NCI-H2196 (cell line): ENCODE data around the gene TLR9.

ENCODE experiments used
- DNase-seq: peaks from one replicate; lab custom pipeline; 2025; ENCODE audit not compliant: unreplicated experiment; lab: John Stamatoyannopoulos, UW

Gene TLR9

DNA sequence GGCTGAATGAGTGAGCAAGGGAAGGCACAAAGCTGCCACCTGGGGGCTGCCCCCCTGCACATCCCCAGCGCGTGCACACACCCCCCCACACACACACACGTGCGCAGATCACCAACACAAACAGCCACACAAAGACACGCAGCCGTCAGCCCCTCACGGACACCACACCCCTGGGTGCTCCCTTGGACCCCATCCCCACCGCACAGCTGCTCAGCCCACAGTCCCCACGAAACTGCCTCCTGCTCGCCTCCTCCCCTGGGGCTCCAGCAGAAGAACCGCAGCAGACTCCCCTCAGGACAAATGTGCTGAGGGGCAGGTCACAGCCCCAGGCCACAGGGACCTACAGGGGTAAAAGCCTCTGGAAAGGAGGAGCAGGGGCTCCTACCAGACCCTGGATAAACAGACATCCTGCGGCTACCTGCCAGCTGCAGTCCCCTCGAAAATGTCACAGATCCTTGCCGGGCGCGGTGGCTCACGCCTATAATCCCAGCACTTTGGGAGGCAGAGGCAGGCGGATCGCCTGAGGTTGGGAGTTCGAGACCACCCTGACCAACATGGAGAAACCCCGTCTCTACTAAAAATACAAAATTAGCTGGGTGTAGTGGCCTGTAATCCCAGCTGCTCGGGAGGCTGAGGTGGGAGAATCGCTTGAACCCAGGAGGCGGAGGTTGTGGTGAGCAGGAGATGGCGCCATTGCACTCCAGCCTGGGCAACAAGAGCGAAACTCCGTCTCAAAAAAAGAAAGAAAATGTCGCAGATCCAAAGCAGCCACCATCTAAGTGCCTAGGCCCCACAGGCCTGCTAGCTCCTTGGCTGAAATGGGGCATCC lies 7.0 kb upstream of the TLR9 start:
- no peak for DNase-seq

DNA sequence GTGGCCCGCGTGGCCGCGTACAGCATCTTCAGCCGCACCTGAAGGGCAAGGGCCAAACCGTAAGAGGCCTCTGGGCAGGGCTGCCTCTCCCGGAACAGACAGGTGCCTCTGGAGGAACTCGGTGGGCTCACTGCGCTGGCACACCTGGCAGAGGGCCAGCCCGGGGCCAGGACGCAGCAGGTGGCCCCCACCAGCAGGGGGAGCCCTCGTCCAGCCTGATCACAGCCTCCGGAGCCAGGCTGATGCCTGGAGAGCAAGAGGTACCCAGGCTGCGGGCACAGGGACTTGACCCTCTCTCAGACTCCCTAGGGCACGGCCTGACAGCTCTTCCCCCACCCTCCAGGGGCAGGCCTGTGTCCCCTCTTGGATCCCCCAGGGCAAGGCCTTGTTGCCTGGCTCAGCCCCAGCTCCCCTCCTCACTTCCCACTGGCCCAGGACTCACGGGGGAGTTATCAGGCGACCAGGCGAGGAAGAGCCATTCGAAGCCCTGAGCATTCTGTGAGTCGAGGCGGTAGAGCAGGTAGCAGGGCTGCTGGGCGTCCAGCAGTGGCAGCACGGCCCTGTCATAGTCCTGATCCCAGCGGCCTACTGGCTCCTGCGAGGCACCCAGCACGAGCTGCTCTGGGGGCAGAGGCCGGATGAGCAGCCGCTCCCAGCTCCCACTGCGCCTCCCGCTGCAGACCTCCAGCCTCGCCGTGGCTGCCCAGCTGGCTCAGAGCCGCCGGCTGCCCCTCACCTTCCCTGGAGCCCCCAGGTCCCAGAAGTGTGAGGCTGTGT lies 6.2 kb upstream of the TLR9 start:
- DNase-seq, result peak; percentile 60

DNA sequence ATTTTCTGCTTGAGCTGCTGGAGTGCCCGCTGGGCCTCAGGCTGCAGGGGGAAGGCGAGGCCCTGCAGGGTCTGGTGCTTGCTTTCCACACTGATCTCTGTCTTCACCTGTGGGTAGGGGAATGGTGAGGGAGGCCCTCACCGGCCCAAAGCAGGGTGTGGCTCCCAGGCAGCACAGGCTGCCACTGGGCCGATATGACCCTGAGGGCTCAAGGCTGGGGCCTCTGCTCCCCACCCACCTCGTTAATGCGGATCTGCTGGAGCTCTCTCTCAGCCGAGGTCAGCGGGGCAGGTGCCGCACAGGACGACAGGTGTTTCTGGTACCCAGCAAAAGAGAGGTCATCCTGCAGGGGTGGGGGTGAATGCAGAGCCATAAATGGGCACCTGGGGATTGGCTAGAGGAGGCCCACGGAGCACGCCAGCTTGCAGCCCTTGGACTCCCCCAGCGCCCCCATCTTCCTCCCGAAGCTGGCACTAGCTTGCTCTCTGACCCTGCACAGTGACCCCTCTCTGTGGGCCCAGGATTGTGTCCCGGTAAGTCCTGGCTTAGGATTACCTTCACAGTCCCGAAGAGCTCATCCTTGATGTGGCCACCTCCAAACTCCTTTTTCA lies 5.5 kb upstream of the TLR9 start:
- DNase-seq, result no peak

DNA sequence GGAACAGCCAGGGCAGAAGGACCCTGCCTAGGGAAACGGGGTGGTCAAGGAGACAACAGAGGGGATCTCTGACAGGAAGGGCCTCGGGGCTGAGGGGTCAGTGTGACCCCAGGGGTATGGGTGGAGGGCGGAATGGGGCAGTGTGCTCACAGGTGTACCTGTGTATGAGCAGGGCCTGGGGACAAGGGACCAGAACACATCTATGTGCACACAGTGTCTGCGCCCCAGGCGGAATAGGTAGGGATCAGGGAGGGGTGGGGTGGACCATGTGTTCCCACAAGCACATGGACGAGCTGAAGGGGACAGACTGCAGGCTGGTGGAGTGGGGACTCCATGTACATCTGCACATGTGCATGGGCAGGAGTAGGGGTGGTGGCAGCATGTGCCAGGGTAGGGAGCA lies 5.0 kb upstream of the TLR9 start:
- DNase-seq, result no peak

DNA sequence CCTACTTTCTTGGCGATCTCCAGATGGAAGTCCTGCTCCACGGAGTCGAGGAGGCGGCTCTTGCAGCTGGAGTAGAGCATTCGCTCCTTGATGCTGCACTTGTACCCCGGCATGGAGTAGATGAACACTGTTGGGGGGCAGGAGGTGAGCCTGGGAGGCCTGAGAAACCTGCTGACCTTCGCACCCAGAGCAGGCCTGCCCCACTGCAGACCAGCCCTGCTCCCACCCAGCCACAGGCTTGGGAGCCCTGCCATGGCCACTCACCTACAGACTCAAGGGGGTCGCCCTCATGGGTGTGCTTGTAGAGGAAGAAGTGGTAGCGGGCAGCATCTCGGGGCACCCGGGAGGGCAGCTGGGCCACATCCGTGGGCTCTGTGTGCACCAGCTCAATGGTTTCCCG lies 4.2 kb upstream of the TLR9 start:
- no peak for DNase-seq

DNA sequence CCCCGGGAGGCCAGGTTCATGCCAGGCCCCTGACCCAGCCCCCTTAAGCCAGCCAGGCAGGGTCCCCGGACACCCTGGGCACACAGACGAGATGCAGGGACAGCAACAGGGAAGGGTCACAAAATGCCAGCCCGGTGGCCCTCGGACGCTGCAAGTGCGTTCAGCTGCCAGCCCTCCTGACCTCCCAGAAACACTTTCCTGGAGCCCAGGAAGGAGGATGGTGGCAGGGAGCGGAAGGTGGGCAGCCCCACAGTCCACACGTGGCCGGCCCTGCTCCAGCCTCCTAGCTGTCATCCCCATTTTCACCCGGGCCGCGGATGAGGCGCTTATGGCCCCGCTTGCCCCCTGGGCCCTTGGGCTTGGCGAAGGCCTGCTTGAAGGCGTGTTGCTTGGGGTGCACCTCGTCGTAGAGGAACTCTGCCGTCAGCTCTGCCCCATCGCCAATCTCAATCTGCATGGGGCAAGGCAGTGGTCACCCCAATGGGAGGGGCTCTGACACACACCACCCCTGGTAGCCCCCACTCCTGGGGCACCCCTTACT lies 3.4 kb upstream of the TLR9 start:
- DNase-seq, result no peak

DNA sequence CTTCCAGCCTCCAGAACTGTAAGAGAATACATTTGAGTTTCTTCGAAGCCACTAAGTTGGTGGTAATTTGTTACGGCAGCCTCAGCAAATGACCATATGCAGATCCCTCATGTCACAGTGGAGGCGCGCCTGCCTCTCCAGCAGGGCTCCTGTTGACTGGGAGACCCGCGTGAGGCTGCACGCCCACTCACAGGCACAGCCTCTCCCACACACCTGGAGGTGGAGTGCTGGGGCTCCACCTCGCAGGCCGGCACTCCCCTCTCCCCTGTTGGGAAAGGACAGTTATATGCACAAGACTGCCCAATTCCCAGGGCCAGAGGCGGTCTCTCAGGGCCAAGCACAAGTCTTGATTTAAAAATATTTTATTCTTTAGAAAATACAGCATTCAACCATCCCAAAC lies 2.8 kb upstream of the TLR9 start:
- no peak for DNase-seq

DNA sequence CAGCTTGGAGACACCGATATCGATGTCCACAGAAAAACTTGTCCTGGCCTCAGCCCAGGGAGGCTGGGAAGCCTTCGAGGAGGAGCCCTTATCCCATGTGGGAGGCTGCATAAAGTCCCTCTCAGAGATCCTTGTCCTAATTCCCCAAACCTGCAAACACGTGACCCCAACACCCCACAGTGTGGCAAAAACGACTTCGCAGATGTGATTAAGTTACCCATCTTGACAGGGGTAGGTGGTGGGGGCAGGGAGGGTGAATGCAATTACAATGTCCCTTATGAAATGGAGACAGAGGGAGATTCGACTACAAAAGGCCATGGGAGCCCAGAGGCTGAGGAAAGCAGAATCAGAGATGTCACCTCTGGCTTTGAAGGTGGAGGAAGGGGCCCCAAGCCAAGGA lies 2.3 kb upstream of the TLR9 start:
- no peak for DNase-seq

DNA sequence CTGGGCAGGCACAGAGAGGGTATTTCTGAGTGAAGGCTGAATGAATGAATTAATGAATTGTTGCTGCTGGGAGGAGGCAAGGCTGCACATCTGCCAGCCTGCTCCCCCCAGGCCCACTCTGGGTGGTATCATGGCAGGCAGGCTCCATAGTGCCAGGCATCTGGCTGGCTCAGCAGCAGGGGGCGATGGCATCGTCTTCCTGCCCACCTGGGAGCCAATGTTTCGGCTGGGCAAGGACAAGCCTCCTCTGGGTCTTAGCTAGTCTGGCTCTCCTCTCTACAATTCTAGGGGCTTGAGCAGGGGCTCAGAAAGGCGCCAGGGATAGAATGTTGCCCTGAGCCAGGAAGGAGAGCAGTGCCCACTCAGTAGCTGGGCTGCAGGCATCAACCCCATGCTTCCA lies 1.7 kb upstream of the TLR9 start:
- no peak for DNase-seq

DNA sequence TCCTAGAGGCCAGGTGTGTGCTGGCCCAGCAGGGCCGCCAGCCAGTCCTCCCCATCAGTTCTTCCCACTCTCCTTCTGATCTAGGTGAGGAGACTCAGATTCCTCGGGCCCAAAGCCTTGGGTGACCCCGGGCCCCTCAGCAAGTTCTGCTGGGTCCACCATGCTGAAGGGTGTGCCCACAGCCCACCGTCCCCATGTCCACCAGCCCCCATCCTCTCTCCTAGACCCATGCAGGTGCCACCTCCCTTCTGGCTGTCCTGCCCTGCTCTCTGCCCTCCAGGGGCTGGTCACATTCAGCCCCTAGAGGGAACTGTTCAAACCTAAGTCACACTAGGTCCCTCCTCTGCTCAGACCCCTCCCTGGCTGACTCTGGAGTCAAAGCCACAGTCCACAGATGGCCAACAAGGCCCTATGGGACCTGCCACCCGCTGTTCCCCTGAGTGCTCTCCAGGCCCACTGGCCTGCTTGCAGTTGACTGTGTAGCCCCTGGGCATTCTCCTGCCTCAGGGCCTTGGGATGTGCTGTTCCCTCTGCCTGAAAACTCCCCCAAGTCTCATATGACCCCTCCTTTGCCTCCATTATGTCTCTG lies 878 bp upstream of the TLR9 start:
- DNase-seq, result no peak

DNA sequence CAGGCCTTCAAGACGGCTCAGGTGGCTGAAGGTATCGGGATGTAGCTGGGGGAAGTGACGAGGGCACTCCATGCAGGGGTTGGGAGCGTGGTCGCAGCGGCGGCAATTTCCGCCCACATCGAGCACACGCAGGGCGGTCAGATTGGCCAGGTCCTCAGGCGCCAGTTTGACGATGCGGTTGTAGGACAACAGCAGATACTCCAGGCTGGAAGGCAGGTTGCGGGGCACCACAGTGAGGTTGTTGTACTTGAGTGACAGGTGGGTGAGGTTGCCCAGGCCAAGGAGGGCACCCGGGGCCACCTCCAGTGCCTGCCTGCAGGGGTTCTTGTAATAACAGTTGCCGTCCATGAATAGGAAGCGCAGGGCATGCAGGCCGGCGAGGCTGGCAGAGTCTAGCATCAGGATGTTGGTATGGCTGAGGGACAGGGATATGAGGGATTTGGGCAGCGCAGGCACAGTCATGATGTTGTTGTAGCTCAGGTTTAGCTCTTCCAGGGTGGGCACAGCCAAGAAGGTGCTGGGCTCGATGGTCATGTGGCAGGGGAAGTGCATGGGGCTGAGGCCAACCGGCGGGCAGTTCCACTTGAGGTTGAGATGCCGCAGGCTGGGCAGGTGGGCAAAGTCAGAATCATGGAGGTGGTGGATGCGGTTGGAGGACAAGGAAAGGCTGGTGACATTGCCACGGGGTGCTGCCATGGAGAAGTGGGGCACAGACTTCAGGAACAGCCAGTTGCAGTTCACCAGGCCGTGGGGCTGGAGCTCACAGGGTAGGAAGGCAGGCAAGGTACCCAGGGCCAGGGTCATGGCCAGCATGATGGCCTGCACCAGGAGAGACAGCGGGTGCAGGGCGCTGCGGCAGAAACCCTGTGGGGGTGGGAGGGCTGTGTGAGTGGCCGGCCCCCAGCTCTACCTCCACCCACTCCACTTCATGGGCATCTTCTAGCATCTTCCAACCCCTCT lies 1.7 kb downstream of the TLR9 start:
- DNase-seq, result no peak

DNA sequence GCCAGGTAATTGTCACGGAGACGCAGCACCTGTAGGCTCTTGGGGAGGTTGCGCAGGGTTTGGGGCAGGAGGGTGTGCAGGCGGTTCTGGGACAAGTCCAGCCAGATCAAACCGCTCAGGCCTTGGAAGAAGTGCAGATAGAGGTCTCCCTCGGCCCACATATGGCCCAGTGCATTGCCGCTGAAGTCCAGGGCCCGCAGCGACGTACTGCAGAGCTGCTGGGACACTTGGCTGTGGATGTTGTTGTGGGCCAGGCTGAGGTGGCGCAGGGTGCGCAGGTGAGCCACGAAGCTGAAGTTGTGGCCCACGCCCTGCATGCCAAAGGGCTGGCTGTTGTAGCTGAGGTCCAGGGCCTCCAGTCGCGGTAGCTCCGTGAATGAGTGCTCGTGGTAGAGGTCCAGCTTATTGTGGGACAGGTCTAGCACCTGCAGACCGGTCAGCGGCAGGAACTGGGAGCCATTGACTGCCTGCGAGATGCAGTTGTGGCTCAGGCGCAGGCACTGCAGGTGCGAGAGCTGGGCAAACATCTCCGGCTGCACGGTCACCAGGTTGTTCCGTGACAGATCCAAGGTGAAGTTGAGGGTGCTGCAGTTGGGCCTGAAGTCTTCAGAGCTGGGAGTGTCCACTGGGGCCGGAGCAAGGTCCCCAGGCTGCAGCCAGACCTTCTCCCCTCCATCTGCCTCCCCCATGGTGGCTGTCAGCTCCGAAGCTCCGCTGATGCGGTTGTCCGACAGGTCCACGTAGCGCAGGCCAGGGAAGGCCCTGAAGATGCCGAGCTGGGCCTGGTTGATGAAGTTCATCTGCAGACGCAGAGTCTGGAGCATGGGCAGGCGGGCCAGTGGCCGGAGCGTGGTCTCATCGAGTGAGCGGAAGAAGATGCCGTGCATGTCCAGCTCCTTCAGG lies 2.9 kb downstream of the TLR9 start:
- no peak for DNase-seq

DNA sequence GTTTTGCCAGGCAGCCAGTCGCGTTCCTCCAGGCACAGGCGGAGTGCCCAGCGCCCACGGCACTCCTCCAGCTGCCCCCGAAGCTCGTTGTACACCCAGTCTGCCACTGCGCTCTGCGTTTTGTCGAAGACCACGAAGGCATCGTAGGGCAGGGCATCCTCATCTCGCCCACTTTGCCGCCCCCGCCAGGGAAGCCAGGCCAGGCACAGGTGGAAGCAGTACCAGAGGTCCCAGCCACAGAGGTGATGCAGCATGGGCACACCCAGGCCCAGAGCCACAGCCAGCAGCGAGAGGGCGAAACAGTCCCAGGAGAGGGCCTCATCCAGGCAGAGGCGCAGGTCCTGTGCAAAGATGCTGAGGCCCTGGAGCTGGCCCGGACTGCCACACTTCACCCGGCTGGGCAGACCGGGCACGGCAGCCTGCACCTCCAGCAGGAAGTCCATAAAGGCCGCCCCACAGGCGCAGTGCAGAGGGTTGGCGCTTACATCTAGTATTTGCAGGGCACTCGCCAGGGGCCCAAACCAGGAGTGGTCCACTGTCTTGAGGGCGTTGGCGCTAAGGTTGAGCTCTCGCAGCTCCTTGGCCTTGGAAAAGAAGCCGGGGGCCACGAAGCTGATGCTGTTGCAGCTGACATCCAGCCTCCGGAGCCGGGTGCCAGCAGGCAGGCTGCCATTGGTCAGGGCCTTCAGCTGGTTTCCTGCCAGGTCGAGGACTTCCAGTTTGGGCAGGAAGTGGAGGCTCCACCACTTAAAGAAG lies 3.7 kb downstream of the TLR9 start:
- DNase-seq, result peak; percentile 16

DNA sequence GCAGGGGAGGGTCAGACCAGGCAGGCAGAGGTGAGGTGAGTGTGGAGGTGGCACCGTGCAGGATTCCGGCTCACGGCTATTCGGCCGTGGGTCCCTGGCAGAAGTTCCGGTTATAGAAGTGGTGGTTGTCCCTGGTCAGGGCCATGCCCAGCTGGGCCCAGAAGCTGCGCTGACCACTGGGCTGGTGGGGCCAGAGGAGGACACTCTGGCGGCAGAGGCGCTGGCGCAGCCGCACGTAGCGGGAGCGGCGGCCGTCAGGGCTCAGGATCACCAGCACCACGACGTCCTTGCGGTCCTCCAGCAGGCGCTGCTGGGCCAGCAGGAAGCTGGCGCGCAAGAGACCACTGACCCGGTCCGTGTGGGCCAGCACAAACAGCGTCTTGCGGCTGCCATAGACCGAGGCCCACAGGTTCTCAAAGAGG lies 4.3 kb downstream of the TLR9 start:
- no peak for DNase-seq

DNA sequence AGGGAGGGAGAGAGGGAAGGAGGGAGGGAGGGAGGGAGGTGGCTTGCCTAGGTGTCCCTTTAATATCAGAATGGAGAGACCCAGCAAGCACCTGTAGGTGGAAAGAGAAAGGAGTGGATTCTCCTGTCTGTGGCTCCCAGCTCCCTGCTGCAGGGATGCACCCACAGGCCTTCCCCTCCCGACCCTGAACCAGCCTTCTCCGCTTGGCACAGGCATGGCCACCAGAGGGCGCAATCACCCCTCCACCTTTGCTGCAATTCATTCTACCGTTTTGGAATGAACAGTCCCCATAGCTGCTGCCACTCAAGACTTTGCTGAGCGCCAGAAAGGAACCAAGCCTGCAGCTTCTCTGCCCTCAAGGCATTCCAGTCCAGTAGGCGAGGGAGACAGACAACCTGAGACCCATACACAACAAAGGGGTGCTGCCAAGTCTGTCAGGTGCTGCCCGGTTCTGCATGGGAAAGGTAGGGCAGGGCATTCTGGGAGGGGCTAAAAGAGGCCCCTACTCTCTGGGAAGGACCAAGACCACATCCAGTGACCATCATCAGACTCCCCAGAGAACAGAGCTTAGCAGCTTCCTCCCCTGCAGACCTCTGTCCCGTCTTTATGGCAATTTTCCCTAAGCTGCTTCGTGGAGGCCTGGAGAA lies 4.9 kb downstream of the TLR9 start:
- DNase-seq, result peak; percentile 53

DNA sequence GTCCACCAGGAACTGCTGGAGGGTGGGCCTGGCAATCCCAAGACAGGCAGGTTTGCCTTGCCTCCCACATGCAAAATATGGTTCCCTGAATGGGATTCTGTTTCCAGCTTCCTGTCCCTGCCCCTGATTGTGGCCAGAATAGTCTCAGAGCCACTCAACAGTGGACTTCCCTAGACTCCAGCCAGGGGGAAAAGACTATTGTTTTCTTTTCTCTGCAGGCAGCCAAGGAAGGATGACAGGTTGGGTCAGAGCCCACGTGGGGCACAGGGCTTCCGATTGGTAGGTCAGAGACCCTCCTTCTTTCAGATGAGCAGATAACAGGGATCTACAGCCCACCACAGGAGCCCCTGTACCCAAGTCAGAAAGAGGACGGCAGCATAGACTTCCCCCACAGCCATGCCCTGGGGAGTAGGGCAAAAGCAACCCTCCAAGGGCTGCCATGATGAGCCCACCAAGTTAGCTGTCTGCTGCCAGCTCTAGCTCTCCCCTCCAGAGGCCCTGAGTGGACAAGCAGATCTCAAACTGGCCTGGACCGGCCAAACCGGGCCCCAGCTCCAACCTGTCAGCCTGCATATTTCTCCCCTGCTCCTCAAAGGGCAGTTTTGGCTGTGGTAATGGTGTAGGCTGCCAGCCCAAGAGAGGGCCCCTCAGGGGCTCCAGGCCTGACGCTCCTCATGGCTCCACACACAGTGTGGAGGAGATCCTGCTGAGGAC lies 6.4 kb downstream of the TLR9 start:
- no peak for DNase-seq

DNA sequence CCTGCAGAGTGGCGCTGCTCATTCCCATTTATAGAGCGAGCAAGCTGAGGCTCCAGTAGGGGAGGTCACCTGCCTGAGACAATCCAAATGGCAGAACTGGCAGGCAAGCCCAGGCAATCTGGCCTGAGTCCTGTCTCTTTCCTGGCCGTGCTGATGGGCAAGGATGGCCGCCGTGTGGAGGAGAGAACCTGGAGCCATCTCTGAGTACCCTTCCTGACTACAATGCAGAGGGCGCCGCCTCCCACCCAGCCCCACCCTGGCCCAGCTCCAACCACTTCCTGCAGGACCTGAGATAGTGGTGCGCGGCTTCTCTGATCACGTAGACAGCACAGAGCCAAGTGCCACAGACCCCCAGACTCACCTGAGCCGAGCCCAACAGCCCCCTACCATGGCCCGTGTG lies 7.0 kb downstream of the TLR9 start:
- DNase-seq, result no peak
